BLaER1 (cell line): ENCODE results near the gene ZFP36.

Experiments
- H3K27ac ChIP-seq: shearing (Covaris generic); formaldehyde crosslinking; 2 replicates; pipeline ENCODE4 v1.8.1; 2022
- H3K27me3 ChIP-seq: shearing (Covaris generic); formaldehyde crosslinking; 2 replicates; pipeline ENCODE4 v1.8.1; 2022
- H3K36me3 ChIP-seq: shearing (Covaris generic); formaldehyde crosslinking; 2 replicates; pipeline ENCODE4 v1.8.1; 2022
- H3K4me1 ChIP-seq: shearing (Covaris generic); formaldehyde crosslinking; 2 replicates; pipeline ENCODE4 v1.8.1; 2022
- H3K4me2 ChIP-seq: shearing (Covaris generic); formaldehyde crosslinking; 2 replicates; pipeline ENCODE4 v1.8.1; 2022
- H3K4me3 ChIP-seq: shearing (Covaris generic); formaldehyde crosslinking; 2 replicates; pipeline ENCODE4 v1.8.1; 2022
- H3K9ac ChIP-seq: shearing (Covaris generic); formaldehyde crosslinking; 2 replicates; pipeline ENCODE4 v1.8.1; 2022
- H3K9me3 ChIP-seq: shearing (Covaris generic); formaldehyde crosslinking; 2 replicates; pipeline ENCODE4 v1.8.1; 2022
- H4K20me1 ChIP-seq: shearing (Covaris generic); formaldehyde crosslinking; 2 replicates; pipeline ENCODE4 v1.8.1; 2022
- Cebpa-rat ChIP-seq: shearing (Covaris generic); IDR thresholded peaks from 2 replicates; pipeline ENCODE4 v1.8.1; 2022

ZFP36 gene

DNA sequence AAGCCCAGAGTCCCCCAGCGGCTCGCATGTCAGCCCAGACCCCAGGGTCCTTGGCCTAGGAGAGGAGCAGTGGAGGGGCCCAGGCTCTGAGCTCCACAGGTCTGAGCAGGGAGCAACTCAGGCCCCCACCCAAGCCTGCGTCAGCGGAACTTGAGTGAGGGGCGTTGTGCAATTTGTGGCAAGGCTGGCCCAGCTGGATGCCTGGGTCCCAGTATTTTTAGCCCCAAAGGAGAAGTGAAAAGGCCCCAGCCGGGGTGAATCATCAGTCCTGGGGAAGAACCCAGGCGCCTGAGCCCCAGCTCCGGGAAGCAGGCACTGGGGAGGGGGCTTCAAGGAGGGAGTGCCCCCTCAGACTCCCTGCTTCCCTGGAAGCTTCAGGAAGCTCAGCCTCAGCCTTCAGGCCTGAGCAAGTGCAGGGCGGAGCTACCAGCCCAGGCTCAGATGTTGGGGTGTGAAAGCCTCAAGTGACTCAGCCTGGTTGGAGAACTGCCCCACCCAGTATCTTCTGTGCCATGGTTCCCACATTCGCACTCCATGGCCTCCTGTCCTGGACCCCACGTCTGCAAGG lies 8.3 kb upstream of the ZFP36 start:
- no peak overlapping the region for H3K4me3 ChIP-seq
- no peaks in the 10 kb centered on the region for H4K20me1 ChIP-seq
- H3K9ac ChIP-seq, result peak overlapping the region; percentile 26; the same call in 1 of the 2 replicates
- peak; percentile 46; the same call in 1 of the 2 replicates for TF ChIP-seq Cebpa-rat
- H3K4me2 ChIP-seq, result peak overlapping the region; percentile 65
- H3K9me3 ChIP-seq, result no peaks in the 10 kb centered on the region
- no peaks in the 10 kb centered on the region for H3K27me3 ChIP-seq
- H3K4me1 ChIP-seq, result peaks cover 54% of the 10 kb centered on the region
- H3K36me3 ChIP-seq, result peaks cover 55% of the 10 kb centered on the region
- peak overlapping the region; percentile 78 for H3K27ac ChIP-seq

- Histone ChIP-seq H3K4me3 (no peak overlapping the region), H4K20me1 (no peaks in the 10 kb centered on the region), H3K9me3 (no peaks in the 10 kb centered on the region), H3K27ac (no peak overlapping the region), H3K4me1 (peaks cover 66% of the 10 kb centered on the region), H3K36me3 (peaks cover 43% of the 10 kb centered on the region), H3K4me2 (peak overlapping the region; percentile 85), H3K9ac (no peak overlapping the region), H3K27me3 (no peaks in the 10 kb centered on the region)
- no peak for TF ChIP-seq Cebpa-rat
Observed at GRCh38 chr19:39399668-39400050, 7.0 kb upstream of the ZFP36 start.

- Histone ChIP-seq H3K27me3 (no peaks in the 10 kb centered on the region), H3K4me3 (no peak overlapping the region), H4K20me1 (no peaks in the 10 kb centered on the region), H3K4me2 (peak overlapping the region; percentile 85), H3K36me3 (peaks cover 39% of the 10 kb centered on the region), H3K9me3 (no peaks in the 10 kb centered on the region), H3K4me1 (peaks cover 70% of the 10 kb centered on the region), H3K27ac (no peak overlapping the region), H3K9ac (no peak overlapping the region)
- TF ChIP-seq Cebpa-rat, result no peak
Observed at GRCh38 chr19:39400061-39400460, 6.6 kb upstream of the ZFP36 start.

DNA sequence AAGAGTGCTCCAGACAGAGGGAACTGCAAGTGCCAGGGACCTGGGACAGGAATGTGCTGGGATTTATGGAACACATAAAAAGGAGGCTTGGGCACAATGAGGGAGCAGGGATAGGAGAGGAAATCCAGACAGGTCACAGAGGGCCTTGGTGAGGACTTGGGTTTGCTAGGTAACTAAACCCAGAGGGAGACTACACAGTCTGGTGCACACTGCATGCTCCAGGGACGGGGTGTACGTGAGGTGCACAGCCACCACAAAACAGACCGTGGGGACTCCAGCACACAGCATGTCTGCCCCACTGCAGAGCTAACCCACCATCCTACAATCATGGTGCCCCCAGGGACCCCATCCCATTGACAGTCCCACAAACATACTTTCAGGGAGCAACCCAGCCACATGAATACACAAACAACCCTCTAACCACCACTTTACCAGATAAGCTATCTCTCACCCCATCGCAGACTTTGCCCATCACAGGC lies 5.5 kb upstream of the ZFP36 start:
- H3K4me3 ChIP-seq, result 0 out of 2 replicates have a peak overlapping the region, but pooled peaks have one; percentile 62
- H3K4me1 ChIP-seq, result peaks cover 81% of the 10 kb centered on the region
- peak overlapping the region; percentile 96 for H3K9ac ChIP-seq
- no peak for TF ChIP-seq Cebpa-rat
- no peaks in the 10 kb centered on the region for H4K20me1 ChIP-seq
- H3K9me3 ChIP-seq, result no peaks in the 10 kb centered on the region
- H3K4me2 ChIP-seq, result peak overlapping the region; percentile 85
- H3K27ac ChIP-seq, result peak overlapping the region; percentile 100
- no peaks in the 10 kb centered on the region for H3K27me3 ChIP-seq
- H3K36me3 ChIP-seq, result peaks cover 29% of the 10 kb centered on the region

DNA sequence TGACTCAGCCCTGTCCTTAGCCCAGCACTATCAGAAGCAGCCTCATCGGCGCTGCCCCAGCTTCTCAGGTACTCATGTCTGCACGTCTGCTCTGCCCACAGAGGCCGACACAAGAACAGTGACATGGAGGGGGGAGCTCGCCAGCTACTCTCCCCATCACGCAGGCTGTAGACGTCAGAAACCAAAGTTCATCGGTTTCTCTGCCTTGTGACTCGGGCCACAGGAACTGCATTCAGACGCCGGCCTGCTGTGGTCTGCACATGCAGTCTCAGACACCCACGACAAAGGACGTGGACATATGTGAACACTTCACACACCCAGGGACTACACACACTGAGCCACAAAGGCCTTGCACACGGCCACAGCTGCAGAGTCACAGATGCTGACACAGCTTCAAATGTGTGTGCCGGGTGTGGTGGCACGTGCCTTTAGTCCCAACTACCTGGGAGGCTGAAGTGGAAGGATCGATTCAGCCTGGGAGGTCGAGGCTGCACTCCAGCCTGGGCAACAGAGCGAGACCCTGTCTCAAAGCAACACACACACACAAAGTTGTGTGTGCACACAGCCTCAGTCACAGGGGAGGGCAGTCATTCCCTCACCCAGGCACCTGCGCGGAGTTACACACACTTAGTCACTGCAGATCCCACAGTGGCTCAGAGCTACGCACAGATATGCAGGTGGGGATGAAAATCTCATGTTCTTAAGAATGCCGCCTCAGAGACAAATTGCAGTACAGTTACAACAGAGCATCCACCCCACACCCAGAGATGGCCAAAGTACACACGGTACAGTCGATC lies 4.9 kb upstream of the ZFP36 start:
- Histone ChIP-seq H4K20me1 (peaks cover under 1% of the 10 kb centered on the region; the same call in 1 of the 2 replicates), H3K4me3 (peak overlapping the region; percentile 62), H3K4me1 (peaks cover 83% of the 10 kb centered on the region), H3K27me3 (no peaks in the 10 kb centered on the region), H3K9ac (peak overlapping the region; percentile 96), H3K36me3 (peaks cover 24% of the 10 kb centered on the region), H3K4me2 (peak overlapping the region; percentile 85), H3K27ac (peak overlapping the region; percentile 100), H3K9me3 (no peaks in the 10 kb centered on the region)
- TF ChIP-seq Cebpa-rat, result no peak

DNA sequence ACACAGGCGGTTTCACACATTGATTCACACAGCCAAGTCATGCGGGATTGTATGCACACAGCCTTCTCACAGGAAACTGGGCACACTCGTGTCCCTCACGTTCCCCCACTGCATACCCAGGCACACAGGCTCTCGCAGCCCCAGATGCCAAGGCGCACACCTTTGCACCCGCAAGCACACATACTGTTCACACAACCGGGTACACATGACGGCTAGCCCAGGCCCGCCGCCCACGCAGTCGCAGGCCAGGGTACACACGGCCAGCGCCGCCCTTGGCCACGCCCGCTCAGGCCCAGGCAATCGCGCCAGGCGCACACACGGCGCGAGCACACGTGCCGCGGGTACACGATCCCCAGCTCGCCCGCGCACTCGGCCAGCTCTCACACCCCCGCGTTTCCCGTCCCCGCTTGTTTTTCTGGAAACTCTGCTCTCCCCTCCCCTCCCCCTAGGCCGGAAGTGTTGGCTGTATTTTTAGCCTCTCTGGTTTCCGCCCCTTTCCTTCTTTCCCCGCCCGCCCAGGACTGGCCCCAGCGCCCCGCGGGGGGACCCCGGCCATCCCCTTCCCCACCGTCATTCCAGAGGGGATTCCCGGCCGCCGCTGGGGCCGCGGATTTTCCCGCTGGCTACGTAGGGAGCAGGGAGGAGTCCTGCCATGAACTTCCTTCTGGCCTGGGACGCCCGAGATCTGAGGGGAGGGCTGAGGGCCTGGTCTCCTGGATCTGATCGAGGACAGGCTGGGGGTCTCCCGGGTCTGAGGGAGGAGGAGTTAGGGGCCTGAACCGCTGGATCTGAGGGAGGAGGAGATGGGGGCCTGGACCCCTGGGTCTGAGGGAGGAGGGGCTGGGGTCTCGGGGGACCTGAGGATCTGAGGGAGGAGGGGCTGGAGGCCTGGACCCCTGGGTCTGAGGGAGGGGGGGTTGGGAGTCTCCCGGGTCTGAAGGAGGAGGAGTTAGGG lies 4.0 kb upstream of the ZFP36 start:
- peak overlapping the region; percentile 100 for H3K27ac ChIP-seq
- H3K36me3 ChIP-seq, result peaks cover 17% of the 10 kb centered on the region
- H3K27me3 ChIP-seq, result no peaks in the 10 kb centered on the region
- H3K4me3 ChIP-seq, result peak overlapping the region; percentile 62
- H3K9me3 ChIP-seq, result no peaks in the 10 kb centered on the region
- H3K4me2 ChIP-seq, result peak overlapping the region; percentile 85
- peaks cover 76% of the 10 kb centered on the region for H3K4me1 ChIP-seq
- peaks cover 9% of the 10 kb centered on the region for H4K20me1 ChIP-seq
- no peak for TF ChIP-seq Cebpa-rat
- H3K9ac ChIP-seq, result peak overlapping the region; percentile 96

GRCh38 chr19:39403331-39404312 lies 3.0 kb upstream of the ZFP36 start:
- peaks cover 72% of the 10 kb centered on the region for H3K4me1 ChIP-seq
- H3K4me3 ChIP-seq, result peak overlapping the region; percentile 62
- H3K27ac ChIP-seq, result peak overlapping the region; percentile 100
- no peak for TF ChIP-seq Cebpa-rat
- peak overlapping the region; percentile 96 for H3K9ac ChIP-seq
- H3K4me2 ChIP-seq, result peak overlapping the region; percentile 85
- no peaks in the 10 kb centered on the region for H3K9me3 ChIP-seq
- no peaks in the 10 kb centered on the region for H3K27me3 ChIP-seq
- peaks cover 19% of the 10 kb centered on the region for H4K20me1 ChIP-seq
- peaks cover 21% of the 10 kb centered on the region for H3K36me3 ChIP-seq

DNA sequence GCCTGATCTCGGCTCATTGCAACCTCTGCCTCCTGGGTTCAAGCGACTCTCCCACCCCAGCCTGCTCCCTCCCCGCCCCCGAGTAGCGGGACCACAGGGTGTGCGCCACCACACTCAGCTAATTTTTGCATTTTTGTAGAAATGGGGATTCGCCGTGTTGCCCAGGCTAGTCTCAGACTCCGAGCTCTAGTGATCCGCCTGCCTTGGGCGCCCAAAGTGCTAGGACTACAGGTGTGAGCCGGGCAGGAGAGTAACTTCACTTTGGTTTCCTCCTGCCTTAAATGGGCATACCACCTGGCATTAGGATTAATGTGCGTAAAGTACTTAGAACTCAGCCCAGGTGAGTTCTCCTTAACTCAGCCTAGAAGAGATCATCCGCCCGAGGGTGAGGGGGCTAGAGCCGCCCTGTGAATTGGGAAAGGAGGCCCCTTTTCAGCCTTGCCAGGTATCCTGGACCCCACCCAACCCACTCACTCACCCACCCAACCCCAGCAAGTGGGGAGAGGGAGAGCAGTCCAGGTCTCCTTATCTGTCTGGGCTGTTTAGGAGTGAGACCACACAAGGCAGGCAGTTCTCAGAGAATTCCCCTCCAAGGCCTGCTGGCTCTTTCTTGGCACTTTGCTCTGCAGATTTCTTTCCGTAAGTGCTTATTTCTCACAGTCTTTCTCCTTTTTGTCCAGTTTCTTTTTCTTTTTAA lies 1.2 kb upstream of the ZFP36 start:
- TF ChIP-seq Cebpa-rat, result no peak

More for the DNA sequence above, 1.2 kb upstream of the ZFP36 start:
- Histone ChIP-seq H3K4me3 (peak overlapping the region; percentile 89), H4K20me1 (peaks cover 27% of the 10 kb centered on the region), H3K4me1 (peaks cover 74% of the 10 kb centered on the region), H3K36me3 (peaks cover 12% of the 10 kb centered on the region), H3K9me3 (no peaks in the 10 kb centered on the region), H3K27ac (peak overlapping the region; percentile 68), H3K4me2 (peak overlapping the region; percentile 85), H3K27me3 (no peaks in the 10 kb centered on the region), H3K9ac (peak overlapping the region; percentile 60)
